C4-2B (cell line): ENCODE results near the gene DPEP3.

ENCODE experiments used
- CTCF ChIP-seq: fragments of 450-650 bp; conservative IDR thresholded peaks from 2 replicates; pipeline ENCODE4 v1.5.1; 2017; ENCODE audit warnings: mild to moderate bottlenecking
- ZFX ChIP-seq: fragments of 450-650 bp; IDR thresholded peaks from 2 replicates; pipeline ENCODE4 v1.6.1; 2017

DNA sequence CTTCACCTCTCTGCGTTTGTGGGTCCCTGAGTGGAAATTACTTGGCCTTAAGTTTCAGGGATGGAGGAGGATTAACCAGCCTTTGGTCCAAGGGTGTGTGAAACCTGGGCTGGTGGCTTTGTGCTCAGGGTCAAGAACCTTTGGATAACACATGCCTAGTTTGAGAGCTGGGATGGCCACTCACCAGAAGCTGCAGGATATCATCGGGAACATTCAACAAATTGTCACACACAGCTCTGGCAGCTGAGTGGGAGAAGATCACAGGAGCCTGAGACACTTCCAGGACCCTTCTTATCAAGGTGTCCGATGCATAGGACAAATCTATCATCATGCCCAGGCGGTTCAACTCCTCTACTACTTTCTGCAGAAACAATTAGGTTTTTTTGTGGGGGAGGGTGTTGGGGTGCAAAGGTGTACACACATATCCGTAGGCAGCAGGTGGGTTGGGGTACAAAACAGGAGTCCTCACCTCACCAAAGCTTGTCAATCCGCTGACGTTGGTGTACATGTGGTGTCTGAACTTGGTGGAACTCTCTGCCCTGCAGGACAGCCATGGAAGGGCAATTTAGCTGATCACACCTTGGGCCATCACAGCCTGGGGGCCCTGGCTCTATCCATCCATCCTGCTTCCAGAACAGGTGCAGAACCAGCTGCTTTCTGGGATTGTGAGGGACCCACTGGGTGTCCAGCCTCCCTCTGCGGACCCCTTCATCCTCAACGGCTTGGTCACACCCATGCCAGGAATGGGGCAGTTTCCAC is 2.7 kb downstream of the DPEP3 start:
- TF ChIP-seq CTCF = no peak
- no peak for TF ChIP-seq ZFX
